Activated naive CD4-positive, alpha-beta T cell treated with anti-CD3 and anti-CD28 coated beads, Interleukin-2, amount 50 U/mL, for 16 hours (primary cell): ENCODE results near the gene ADGRG3.
A peak's percentile ranks its signal among the peaks of the same experiment; 100 is the strongest.
"Not testable (repeated sequence)": the region's sequence is repeated elsewhere in the genome, so short reads cannot be mapped to it uniquely, and the experiment has no call there.

Source experiments
- DNase-seq: peaks from one replicate; pipeline ENCODE4 v3.0.0-alpha.2; 2020

ADGRG3 gene

DNA sequence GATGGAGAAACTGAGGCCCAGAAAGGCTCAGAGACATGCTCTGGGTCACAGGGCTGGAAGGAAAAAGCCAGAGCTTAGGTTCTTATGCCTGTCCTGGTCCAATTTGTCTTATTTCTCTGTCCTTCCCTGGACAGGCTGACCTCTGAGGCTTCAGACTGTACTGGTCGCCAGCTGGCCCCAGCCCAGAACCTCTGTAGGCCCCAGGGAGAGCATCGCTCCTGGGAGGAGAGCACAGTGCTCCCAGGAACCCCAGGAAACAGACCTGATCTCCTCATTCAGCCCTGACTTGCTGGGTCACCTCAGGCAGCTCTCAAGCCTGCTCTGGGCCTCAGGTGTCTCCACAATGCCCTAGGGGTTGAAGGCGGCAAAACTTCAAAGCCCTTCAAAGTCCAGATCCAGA, 31.4 kb downstream of the ADGRG3 start:
- no peak for DNase-seq

DNA sequence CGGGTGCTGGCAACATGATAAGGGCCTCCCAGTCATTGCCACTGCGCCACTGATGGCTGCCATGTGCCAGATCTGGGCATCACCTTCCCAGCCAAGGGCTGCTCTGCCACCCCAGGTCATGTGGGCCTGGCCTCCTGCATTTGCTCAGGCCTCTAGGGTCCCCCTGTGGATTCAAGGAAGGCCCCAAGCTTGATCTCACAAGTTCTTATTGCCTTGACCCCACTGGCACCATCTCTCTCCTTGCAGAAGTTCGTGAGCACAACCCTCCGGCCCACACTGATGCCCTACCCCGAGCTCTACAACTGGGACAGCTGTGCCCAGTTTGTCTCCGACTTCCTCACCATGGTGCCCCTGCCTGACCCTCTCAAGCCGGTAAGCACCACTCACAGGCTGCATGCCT, 31.8 kb downstream of the ADGRG3 start:
- DNase-seq: no peak

DNA sequence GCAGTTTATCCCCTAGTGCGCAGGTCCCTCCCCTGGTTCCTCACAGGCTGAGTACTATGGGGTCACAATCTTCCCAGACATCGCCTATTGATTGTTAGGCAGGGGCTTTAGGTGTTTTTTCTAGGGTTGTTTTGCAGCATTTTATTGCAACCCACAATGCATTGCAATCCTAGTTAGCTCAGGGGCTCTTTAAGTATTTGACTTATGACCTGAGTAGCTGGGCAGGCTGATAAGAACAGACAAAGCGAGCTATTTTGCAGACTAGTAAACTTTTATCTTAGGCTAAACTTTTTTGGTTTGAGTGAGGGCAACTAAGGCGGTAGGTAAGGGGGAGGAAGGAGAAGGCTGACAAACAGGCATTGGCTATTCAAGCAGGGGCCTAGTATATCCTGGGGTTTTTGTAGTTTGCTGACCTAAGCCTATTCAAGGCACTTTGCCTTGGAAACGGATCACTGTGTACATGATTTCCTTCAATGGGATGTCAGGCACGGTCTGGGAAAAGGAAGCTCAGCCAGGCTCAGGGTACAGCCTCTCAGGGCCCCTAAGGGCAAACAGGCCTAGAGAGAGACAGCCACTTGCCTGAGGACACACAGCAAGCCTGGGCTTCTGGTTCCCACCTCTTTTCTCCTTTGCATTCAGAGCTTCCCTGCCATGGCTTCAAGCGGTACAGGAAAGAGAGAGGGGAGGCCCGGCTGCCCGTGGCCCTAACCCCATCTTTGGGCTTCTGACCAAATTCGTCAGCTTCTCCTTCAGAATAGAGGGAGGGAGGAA, 32.9 kb downstream of the ADGRG3 start:
- DNase-seq: no peak

DNA sequence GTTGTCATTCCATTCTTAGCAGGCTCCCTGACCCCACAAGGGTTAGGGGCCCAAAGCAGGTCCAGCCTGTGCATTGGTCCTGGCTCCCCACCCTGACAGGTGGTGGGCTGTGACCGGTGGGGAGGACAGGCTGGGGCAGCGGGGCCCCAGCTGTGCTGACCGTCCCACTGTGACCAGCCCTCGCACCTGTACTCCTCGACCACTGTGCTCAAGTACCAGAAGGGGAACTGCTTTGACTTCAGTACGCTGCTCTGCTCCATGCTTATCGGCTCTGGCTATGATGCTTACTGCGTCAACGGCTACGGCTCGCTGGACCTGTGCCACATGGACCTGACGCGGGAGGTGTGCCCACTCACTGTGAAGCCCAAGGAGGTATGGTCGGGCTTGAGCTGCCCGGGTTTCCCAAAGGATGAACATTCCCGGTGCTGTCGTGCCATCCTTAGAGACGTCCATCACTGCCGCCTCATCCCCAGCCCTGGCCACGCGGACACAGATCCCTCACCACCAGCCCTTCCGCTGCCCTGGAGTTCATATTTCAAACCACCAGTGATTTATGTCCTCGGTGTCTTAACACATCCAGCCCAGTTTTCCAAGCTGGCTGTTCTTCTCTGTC, 33.8 kb downstream of the ADGRG3 start:
- no peak for DNase-seq

DNA sequence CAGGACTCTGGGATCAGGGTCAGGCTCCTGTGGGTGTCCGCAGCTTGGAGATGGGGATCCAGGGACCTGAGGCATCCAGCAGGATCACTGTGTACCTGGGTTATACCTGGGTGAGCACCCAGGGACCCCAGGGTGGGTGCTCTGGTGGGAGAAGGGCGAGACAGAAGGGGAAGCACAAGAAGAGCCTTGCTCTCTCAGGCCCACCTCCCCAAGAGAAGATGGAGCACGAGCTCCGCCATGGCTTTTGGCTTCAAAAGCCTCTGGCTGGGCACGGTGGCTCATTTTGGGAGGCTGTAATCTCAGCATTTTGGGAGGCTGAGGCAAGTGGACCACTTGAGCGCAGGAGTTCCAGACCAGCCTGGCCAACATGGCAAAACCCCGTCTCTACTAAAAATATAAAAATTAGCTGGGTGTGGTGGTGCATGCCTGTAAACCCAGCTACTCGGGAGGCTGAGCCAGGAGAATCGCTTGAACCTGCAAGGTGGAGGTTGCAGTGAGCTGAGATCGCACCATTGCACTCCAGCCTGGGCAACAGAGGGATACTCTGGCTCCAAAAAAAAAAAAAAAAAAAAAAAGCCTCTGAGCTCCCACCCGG, 35.4 kb downstream of the ADGRG3 start:
- DNase-seq: no peak

DNA sequence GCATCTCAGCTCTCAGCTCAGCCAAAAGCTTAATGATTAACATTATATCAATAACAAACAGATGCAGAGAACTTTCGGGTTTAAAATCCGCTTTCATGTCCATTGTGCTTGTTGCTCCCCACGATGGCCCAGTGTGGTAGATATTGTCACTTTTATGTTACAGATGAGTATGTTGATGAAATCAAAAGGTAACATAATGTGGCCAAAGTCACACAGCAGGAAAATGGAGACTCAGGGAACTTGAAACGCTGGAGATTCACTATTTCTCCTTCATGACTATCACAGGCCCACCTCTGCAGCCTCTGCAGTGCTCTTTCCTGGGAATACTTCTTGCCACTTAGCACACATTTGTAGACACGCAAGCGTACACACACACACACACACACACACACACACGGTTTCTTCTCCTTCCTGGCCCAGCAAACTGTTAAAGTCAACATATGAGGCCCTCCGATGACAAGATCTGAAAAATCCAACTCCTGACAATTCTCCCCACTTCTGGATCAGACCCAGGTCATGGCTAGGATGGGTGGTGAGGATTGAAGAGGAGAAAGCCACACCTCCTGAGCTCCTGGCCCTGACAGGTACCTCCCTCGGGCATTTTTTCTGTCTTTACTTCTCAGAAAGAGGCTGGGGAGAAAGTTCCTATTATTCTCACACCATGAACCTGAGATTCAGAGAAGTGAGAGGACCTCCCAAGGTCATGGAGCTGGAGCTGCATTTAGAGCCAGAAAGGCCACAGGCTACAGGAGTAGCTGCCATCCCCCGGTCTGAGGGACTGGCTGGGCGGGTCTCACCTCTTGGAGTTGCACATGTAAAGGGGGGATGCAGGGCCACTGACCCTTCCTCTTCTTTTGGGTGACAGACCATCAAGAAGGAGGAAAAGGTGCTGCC, 36.2 kb downstream of the ADGRG3 start:
- no peak for DNase-seq

DNA sequence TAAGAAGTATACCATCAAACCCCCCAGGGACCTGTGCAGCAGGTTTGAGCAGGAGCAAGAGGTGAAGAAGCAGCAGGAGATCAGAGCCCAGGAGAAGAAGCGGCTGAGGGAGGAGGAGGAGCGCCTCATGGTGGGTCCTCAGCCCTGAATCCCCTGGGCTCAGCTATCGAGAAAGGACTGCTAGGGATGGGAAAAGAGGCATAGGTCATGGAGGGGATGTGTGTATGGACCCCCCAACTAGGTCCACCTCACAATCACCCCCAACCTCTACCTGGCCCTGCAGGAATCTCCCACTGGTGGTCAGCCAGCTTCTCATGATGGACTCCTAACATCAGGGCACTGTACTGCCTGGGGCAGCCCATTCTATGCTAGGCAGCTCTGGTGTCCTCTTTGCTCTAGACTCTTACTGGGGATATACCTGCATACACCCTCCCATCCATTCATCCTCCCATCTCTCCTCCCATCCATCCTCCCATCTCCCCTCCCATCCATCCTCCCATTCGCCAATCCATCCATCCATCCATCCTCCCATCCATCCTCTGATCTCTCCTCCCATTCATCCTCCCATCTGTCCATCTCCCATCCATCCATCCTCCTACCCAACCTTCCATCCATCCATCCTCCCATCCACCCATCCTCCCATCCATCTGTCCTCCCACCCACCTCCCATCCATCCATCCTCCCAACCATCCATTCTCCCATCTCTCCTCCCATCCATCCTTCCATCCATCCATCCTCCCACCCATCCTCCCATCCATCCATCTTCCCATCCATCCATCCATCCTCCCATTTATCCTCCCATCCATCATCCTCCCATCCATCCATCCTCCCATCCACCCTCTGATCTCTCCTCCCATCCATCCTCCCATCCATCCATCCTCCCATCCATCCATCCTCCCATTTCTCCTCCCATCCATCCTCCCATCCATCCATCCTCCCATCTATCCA, 37.1 kb downstream of the ADGRG3 start:
- no peak for DNase-seq

DNA sequence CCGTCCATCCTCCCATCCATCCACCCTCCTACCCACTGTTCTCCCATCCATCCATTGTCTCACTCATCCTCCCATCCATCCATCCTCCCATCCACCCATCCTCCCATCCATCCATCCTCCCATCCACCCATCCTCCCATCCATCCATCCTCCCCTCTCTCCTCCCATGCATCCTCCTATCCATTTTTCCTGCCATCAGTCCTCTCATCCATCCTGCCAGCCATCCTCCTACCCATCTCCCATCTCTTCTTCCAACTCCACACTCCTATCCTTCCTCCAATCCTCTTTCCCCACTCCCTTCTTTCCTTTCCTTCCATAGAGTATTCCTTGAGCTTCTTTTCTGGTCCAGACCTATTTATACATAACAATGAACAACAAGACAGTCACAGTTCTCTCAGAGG, 38.6 kb downstream of the ADGRG3 start:
- DNase-seq: no peak

DNA sequence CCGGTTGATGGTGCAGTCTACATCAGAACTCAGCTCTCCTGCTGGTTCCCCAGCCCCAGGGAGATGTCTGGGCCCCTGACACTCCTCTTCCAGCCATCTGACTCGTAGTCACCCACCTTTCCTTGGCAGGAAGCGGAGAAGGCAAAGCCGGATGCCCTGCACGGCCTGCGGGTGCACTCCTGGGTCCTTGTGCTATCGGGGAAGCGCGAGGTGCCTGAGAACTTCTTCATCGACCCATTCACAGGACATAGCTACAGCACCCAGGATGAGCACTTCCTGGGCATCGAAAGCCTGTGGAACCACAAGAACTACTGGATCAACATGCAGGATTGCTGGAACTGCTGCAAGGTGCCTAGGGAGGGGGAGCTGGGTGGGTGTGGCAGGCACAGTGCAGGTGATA, 39.2 kb downstream of the ADGRG3 start:
- no peak for DNase-seq

DNA sequence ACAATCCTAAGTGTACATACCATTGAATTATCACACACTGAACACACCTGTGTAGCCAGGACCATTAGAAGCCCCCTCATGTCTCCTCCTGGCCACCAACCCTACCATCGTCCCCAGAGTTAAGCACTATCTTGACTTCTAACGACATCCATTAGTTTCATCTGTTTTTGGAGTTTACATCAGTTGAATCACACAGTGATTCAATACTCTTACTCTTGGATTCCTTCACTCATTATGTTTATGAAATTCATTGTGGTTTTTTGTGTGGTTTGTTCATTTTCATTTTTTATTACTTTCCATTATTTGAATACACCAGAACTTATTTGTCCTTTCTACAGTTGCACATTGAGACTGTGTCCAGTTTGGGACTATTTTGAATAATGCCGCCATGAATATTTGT, 40.1 kb downstream of the ADGRG3 start:
- DNase-seq: no peak

DNA sequence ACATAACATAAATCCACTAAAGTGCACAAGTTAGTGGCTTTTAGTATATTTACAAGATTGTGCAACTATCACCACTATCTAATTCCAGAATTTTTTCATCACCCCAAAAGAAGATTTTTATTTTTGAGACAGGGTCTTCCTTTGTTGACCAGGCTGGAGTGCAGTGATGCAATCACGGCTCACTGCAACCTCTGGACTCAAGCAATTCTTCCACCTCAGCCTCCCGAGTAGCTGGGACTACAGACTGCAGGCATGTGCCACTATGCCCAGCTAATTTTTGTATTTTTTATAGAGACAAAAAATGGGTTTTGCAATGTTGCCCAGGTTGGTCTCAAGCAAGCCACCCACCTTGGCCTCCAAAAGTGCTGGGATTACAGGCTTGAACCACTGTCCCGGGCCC, 41.6 kb downstream of the ADGRG3 start:
- DNase-seq: no peak

DNA sequence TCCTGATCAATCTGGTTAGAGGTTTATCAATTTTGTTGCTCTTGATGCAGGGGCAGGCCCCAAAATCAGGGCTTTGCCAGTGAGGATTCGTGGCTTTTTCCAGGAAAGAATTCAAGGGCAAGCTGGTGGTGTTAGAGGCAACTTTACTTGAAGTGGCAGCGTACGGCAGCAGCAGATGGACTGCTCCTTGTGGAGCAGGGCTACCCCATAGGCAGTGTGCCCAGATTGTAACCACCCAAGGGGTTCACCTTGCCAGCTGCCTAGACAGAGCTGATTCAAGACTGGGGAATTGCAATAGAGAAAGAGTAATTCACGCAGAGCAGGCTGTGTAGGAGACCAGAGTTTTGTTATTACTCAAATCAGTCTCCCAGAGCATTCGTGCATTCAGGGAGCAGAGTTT, 43.2 kb downstream of the ADGRG3 start:
- DNase-seq: no peak

DNA sequence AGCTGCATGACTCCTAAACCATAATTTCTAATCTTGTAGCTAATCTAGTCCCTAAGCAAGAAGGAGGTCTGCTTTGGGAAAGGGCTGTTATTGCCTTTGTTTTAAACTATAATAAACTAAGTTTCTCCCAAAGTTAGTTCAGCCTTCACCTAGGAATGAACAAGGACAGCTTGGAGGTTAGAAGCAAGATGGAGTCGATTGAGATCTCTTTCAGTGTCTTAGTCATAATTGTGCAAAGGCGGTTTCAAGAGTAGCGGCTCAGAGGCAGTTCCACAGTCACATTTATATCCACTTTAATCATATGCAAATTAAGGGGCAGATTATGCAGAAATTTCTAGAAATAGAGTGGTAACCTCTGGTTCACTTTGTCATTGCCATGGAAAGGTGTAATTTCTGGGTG, 43.9 kb downstream of the ADGRG3 start:
- DNase-seq: no peak

DNA sequence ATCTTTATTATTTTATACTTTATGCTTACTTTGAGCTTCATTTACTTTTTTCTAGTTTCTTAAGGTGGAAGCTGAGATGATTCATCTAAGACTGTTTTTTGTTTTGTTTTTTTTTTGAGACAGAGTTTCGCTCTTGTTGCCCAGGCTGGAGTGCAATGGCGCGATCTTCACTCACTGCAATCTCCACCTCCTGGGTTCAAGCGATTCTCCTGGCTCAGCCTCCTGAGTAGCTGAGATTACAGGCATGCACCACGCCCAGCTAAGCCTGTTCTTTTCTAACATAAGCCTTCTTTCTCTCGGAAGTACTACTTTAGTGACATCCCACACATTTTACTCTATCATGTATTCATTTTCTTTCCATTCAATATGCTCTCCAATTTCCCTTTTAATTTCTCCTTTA, 44.5 kb downstream of the ADGRG3 start:
- DNase-seq: not testable (repeated sequence)

DNA sequence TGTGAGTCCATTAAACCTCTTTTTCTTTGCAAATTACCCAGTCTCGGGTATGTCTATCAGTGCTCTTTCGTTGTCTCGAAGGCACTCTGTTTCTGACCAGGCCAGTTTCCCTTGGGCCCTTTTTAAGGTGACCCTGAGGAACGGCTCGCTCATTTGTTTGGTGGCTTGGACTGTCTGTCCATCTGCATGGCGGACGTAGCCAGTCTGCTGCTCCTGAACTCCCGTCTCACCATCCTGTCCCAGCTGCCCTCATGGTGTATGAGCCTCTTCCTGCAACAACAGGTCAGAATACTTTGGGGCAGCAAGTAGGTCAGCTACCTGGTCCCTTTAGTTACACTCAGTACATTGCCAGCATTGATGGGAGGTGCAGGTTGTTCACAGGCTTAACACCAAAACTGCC, 45.5 kb downstream of the ADGRG3 start:
- DNase-seq: no peak

DNA sequence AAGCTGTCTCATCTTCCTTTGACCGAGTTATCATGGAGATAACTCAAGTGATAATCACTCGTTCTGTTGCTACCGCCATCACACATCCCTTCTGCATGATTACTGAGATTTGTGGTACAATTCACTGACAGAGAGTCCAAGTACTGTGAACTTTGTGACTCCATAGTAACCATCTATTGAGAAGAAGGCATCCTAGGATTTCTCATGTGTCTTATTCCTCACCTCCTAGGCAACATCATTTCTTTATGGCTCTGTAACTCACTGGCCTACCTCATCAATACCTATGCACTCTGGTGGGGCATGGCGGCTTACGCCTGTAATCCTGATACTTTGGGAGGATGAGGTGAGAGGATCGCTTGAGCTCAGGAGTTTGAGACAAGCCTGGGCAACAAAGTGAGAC, 45.9 kb downstream of the ADGRG3 start:
- no peak for DNase-seq

DNA sequence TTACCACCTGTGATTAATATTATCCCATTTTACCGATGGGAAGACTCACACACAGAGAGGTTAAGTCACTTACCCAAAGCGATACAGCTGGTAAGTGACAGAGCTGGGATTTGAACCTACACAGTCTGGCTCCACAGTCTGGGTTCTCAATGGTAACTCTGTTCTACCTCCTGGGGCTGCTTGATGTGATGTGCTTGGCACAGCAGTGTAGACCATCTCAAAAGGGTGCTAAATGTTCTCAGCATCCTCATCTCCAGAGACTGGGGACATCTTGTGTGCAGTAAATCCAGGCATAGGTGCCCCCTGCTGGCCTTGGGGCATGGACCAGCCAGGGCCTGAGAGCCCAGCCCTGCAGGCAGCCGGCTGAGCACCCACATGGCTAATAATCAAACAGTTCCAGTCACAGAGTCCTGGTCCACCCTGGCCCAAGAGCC, 52.1 kb downstream of the ADGRG3 start:
- DNase-seq: peak; percentile 41

DNA sequence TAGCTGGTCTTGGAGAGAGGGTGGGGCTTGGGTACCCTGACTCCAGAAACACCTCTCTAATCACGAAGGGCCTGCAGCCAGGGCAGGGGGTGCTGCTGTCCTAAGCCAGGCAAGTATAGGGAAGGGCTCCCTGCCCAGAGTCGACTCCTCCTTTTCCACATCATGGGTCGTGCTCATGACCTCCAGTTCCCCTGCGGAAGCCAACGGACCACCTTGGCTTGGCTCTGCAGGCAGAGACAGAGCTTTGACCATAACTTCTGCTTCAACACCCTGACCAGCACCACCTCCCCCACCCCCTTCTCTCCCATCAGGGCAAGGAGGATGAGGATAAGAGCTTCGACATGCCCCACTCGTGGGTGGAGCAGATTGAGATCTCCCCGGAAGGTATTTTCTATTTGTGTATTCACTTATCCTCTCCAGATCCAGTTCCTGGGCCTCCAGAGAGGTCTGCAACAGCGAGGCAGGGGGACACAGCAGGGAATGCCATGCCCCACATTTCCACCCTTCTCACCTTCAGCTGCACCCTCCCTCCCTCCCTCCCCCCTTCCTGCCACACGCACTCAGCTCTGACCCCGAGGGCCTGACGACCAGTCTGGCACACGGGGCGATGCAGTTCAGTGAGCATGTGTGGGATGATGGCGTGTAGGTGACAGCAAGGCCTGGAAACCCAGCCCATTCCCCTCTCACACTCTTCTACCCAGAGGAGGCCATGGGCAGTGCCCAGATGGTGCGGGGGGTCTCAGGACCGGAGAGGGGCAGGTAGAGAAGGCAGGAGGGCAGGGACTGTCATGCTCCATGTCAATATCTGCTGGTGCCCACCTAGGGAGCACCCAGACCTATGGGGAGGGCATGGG, 53.5 kb downstream of the ADGRG3 start:
- no peak for DNase-seq

DNA sequence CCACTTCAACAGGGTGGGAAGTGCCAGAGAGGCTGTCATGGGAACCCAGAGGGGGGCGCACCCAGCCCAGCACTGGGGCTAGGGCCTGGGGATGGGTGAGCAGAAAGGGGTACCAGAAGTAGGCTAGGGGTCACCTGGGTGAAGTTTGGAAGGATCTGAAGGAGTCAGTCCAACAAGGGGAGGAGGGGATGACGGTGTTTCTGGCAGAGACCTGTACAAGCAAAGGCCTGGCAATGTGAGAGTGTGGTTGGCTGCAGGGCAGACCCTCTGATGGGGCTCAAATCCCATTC, 54.0 kb downstream of the ADGRG3 start:
- no peak for DNase-seq

DNA sequence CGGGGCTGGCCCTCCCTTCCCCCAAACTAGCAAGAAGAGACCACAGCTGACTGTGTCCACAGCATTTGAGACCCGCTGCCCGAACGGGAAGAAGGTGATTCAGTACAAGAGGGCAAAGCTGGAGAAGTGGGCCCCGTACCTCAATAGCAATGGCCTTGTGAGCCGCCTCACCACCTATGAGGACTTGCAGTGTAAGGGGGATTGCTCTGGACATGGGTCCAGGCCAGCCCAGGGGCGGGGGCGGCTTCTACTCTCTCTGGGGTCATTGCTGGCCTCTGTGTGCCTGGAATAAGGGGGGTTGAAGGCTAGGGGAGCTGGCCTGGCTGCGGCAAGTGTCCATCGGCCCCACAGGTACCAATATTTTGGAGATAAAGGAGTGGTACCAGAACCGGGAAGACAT, 54.5 kb downstream of the ADGRG3 start:
- no peak for DNase-seq

DNA sequence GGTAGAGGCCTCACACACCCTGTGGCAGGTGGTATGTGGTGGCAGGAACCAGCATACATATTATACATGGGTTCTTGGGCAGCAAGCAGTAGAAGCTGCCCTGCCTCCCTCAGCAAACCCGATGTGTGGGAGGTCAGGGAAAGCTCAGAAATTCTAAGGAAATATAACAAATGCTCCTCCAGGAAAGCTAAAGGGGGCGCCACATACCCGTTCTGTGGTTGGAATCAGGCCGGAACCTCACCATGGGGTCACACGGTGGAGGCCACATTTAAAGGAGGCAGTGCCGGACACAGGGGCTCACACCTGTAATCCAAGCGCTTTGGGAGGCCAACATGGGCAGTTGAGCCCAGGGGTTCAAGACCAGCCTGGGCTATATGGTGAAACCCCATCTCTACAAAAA, 55.1 kb downstream of the ADGRG3 start:
- no peak for DNase-seq

DNA sequence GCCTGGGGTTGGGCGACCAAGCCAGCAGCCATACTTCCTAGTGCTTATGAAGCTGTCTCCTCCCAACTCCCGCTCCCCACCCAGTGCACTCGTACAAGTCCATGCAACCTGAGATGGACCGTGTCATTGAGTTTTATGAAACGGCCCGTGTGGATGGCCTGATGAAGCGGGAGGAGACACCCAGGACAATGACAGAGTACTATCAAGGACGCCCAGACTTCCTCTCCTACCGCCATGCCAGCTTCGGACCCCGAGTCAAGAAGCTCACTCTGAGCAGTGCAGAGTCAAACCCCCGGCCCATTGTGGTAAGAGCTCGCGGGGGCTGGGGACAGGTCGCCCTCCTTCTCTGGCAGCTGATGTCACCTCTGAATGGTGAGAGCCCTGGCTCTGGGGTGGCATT, 56.4 kb downstream of the ADGRG3 start:
- DNase-seq: no peak
